ENCODE measurements around the gene SLC6A1. TPM values are rescaled to one million over a fixed set of nuclear protein-coding genes. Genes with fewer than 3 reads are reported as not detected.

The SLC6A1 gene
- total RNA-seq, 1 donor from 2014 or later, result not detected

DNA sequence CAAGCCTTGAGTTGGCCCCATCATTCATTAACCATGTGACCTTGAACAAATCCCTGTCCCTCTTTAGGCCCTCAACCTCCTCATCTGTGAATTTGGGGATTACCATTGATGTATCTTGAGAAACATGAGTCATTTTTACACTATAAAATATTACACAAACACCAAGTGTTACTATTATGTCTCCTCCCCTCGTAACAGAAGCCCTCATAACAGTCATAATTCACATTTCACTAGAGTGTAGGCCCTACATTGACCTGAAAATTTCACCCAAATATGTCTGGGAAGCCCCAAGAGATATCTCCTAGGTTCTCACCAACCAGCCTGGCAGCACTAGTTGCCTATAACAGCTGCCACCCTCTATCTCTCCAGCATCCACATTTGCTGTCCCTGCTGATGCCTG lies 15.8 kb upstream of the SLC6A1 start:
- no peak for DNase-seq (ENCODE audit: low read depth)
- H3K4me3 ChIP-seq (ENCODE audit: low read depth, low read length), result no peak overlapping the region
- no peaks in the 10 kb centered on the region for H3K36me3 ChIP-seq (ENCODE audit: control insufficient read depth, insufficient read depth, low read length)
- peaks cover 8% of the 10 kb centered on the region for H3K27me3 ChIP-seq (ENCODE audit: control insufficient read depth, insufficient read depth, low read length)
- TF ChIP-seq, protein P1, sequence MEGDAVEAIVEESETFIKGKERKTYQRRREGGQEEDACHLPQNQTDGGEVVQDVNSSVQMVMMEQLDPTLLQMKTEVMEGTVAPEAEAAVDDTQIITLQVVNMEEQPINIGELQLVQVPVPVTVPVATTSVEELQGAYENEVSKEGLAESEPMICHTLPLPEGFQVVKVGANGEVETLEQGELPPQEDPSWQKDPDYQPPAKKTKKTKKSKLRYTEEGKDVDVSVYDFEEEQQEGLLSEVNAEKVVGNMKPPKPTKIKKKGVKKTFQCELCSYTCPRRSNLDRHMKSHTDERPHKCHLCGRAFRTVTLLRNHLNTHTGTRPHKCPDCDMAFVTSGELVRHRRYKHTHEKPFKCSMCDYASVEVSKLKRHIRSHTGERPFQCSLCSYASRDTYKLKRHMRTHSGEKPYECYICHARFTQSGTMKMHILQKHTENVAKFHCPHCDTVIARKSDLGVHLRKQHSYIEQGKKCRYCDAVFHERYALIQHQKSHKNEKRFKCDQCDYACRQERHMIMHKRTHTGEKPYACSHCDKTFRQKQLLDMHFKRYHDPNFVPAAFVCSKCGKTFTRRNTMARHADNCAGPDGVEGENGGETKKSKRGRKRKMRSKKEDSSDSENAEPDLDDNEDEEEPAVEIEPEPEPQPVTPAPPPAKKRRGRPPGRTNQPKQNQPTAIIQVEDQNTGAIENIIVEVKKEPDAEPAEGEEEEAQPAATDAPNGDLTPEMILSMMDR (IDR thresholded peaks at IDR 0.05; ENCODE audit: insufficient read depth, low read length, poor library complexity, severe bottlenecking), result no peak

DNA sequence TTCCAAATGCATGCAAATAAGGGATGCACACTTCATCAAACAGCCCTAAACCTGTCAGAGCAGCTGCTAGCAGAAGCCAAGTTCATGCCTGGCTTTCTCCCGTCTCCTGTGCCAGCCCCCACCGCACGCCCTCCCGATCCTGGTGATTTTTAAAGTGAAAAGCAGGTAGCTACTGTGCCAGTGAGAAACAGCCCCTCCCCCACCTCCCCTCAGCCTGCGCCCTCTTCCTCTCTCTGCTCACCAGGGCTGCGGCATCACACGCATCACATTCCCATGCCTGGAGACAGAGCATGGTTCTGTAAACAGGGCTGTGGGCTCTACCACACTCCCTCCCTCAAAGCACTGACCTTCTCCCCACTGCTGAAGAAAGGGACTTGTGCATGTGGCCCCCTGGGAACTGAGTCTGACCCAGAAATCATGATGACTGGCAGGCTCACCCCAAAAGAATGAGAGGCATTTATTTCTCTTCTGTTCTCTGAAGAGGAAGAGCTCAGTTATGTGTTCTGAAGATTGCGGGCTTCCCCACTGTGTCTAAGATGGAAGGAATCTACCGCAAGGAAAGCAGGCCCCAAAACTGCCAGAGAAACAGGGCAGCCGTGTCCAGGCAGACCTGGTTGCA lies 14.5 kb upstream of the SLC6A1 start:
- peaks cover 5% of the 10 kb centered on the region for H3K27me3 ChIP-seq (ENCODE audit: control insufficient read depth, insufficient read depth, low read length)
- no peak for DNase-seq (ENCODE audit: low read depth)

GRCh38 chr3:10978956-10979355 lies 13.6 kb upstream of the SLC6A1 start:
- peaks cover 1% of the 10 kb centered on the region for H3K27me3 ChIP-seq (ENCODE audit: control insufficient read depth, insufficient read depth, low read length)
- no peak overlapping the region for H3K4me3 ChIP-seq (ENCODE audit: low read depth, low read length)
- TF ChIP-seq, protein P1 (IDR thresholded peaks at IDR 0.05; ENCODE audit: insufficient read depth, low read length, poor library complexity, severe bottlenecking), result no peak
- DNase-seq (ENCODE audit: low read depth), result no peak
- no peaks in the 10 kb centered on the region for H3K36me3 ChIP-seq (ENCODE audit: control insufficient read depth, insufficient read depth, low read length)

More for the DNA sequence above, 14.5 kb upstream of the SLC6A1 start:
- Histone ChIP-seq H3K36me3 (ENCODE audit: control insufficient read depth, insufficient read depth, low read length) (no peaks in the 10 kb centered on the region), H3K4me3 (ENCODE audit: low read depth, low read length) (no peak overlapping the region)
- TF ChIP-seq, protein P1 (IDR thresholded peaks at IDR 0.05; ENCODE audit: insufficient read depth, low read length, poor library complexity, severe bottlenecking), result no peak

DNA sequence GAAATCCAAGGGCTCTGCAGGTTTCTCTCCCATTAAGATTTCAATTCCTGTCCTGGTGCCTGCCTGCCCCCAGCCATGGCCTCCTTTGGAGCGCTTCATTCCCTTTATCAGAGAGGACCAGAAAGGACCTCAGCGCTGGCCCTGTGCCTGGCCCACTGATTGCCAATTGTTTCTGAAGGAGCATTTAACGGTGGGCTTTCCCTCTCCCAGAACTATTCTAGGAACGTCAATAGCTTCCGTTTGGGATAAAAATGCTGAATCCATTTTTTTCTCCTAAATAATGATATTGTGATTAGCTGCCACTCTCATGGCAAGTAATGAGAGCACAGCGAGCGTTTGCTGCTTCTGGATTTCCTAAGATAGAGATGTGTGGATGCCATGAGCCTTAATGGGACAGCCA lies 12.2 kb upstream of the SLC6A1 start:
- TF ChIP-seq, protein P1 (IDR thresholded peaks at IDR 0.05; ENCODE audit: insufficient read depth, low read length, poor library complexity, severe bottlenecking), result no peak
- Histone ChIP-seq H3K4me3 (ENCODE audit: low read depth, low read length) (no peak overlapping the region), H3K27me3 (ENCODE audit: control insufficient read depth, insufficient read depth, low read length) (no peaks in the 10 kb centered on the region), H3K36me3 (ENCODE audit: control insufficient read depth, insufficient read depth, low read length) (no peaks in the 10 kb centered on the region)
- no peak for DNase-seq (ENCODE audit: low read depth)

- no peak for DNase-seq (ENCODE audit: low read depth)
- Histone ChIP-seq H3K4me3 (ENCODE audit: low read depth, low read length) (no peak overlapping the region), H3K36me3 (ENCODE audit: control insufficient read depth, insufficient read depth, low read length) (no peaks in the 10 kb centered on the region), H3K27me3 (ENCODE audit: control insufficient read depth, insufficient read depth, low read length) (no peaks in the 10 kb centered on the region)
- TF ChIP-seq, protein P1 (IDR thresholded peaks at IDR 0.05; ENCODE audit: insufficient read depth, low read length, poor library complexity, severe bottlenecking), result no peak
Measured at GRCh38 chr3:10981031-10981430, 11.5 kb upstream of the SLC6A1 start.

- TF ChIP-seq, protein P1 (IDR thresholded peaks at IDR 0.05; ENCODE audit: insufficient read depth, low read length, poor library complexity, severe bottlenecking), result no peak
- no peak overlapping the region for H3K4me3 ChIP-seq (ENCODE audit: low read depth, low read length)
- no peak for DNase-seq (ENCODE audit: low read depth)
Measured at GRCh38 chr3:10981961-10982360, 10.6 kb upstream of the SLC6A1 start.

More at GRCh38 chr3:10981961-10982360, 10.6 kb upstream of the SLC6A1 start:
- H3K27me3 ChIP-seq (ENCODE audit: control insufficient read depth, insufficient read depth, low read length), result peaks cover 3% of the 10 kb centered on the region
- no peaks in the 10 kb centered on the region for H3K36me3 ChIP-seq (ENCODE audit: control insufficient read depth, insufficient read depth, low read length)
